Kidney (tissue), 22 donors: Measurements from ENCODE around the gene MTMR11. TPM values are rescaled to one million over a fixed set of nuclear protein-coding genes. Genes with fewer than 3 reads are reported as not detected.

Source experiments
- DNase-seq, 5 donors: peaks; one replicate each; pipeline ENCODE4 v3.0.0-alpha.2; 2013 to 2020
- FAIRE-seq: peaks from 2 replicates; lab custom pipeline; 2012; peaks lifted over from hg19 to GRCh38; lab: Jason Lieb, UNC
- H3K27ac ChIP-seq, 2 donors: one replicate each; pipeline ENCODE4 v1.7.0; 2013; ENCODE audit warnings: low read depth in 2 of 2, low read length in 2 of 2, inconsistent platforms in 1 of 2
- H3K27me3 ChIP-seq: one replicate; pipeline ENCODE4 v1.7.1; 2013; ENCODE audit warnings: low read length, inconsistent platforms; ENCODE audit not compliant: control insufficient read depth, insufficient read depth
- H3K36me3 ChIP-seq, 3 donors: one replicate each; pipeline versions ENCODE4 v1.7.0 to v1.7.1; 2013; ENCODE audit warnings: low read length in 3 of 3, control low read depth in 1 of 3, inconsistent platforms in 1 of 3; ENCODE audit not compliant: insufficient read depth in 3 of 3, control insufficient read depth in 2 of 3
- H3K4me1 ChIP-seq, 3 donors: one replicate each; pipeline versions ENCODE4 v1.7.0 to v1.7.1; 2013; ENCODE audit warnings: low read length in 3 of 3, inconsistent platforms in 1 of 3, low read depth in 1 of 3; ENCODE audit not compliant: control insufficient read depth in 2 of 3, insufficient read depth in 2 of 3
- H3K4me3 ChIP-seq, 3 donors: one replicate each; pipeline versions ENCODE4 v1.7.0 to v1.8.1; 2013; ENCODE audit warnings: low read length in 3 of 3, control low read depth in 1 of 3, inconsistent platforms in 1 of 3
- H3K9ac ChIP-seq, 3 donors: one replicate each; pipeline versions ENCODE4 v1.7.0 to v1.7.1; 2013; ENCODE audit warnings: low read length in 3 of 3, control low read depth in 1 of 3, inconsistent platforms in 1 of 3
- H3K9me3 ChIP-seq, 3 donors: one replicate each; pipeline versions ENCODE4 v1.7.0 to v1.7.1; 2013; ENCODE audit warnings: low read length in 3 of 3, control low read depth in 1 of 3, inconsistent platforms in 1 of 3; ENCODE audit not compliant: control insufficient read depth in 2 of 3, insufficient read depth in 1 of 3
- CTCF ChIP-seq: IDR thresholded peaks from 3 replicates; pipeline ENCODE4 v1.5.1; 2012; ENCODE audit warnings: mild to moderate bottlenecking, moderate library complexity, borderline replicate concordance; ENCODE audit not compliant: insufficient read depth; ENCODE audit errors: extremely low read depth
- intact Hi-C: fragments of 100-400 bp; cut with DNase I; formaldehyde crosslinking; loops from one replicate; pipeline ENCODE4 v1.11.1; 2022
- long read RNA-seq, 10 donors: library from polyadenylated mRNA in 1 of 10; unstranded in 1 of 10; transcript quantifications; one replicate each; pipeline ENCODE4 v2.0.0 and lab custom pipeline, GENCODE V29; 2021 to 2026
- polyA plus RNA-seq: library from polyadenylated mRNA; stranded (reverse); fragments of 350-450 nt; fragmentation: Illumina TruSeq; extraction: RNeasy Lipid Tissue Mini Kit (QIAGEN cat#74804); gene quantifications from one replicate; pipeline ENCODE4 v1.2.3, GENCODE V29; 2014; ENCODE audit warnings: low read depth, low replicate concordance; ENCODE audit not compliant: insufficient read depth
- total RNA-seq: library from RNA; stranded (reverse); fragmentation: NEBNext Ultra II Directional; extraction: Animal tissue kit (Norgen Biotek cat#: 25700); gene quantifications from one replicate; pipeline ENCODE4 v1.2.1, GENCODE V29; 2021
- donor health status: control.
- donor health status: control.
- donor health status: control.
- donor health status: control.
- donor health status: control.
- donor health status: DM: yes; HTN: yes; CAD: no.
- donor health status: Normal renal cell carcinoma (clear cell type).

Gene MTMR11
- total RNA-seq (24.7 TPM), polyA plus RNA-seq (21.6 TPM)
- long read RNA-seq, donor 1, partial matches to known transcripts: 0 of 1 reads
- long read RNA-seq, donor 1, other reads (novel, unspliced or antisense): 0 of 1 reads
- long read RNA-seq, donor 2, partial matches to known transcripts: 0 of 1 reads
- long read RNA-seq, donor 2, other reads (novel, unspliced or antisense): 0 of 1 reads
- long read RNA-seq, donor 3: 0 reads
- long read RNA-seq, donor 4: 0 reads
- long read RNA-seq, donor 5: 0 reads
- long read RNA-seq, donor 6, partial matches to known transcripts: 0 of 1 reads
- long read RNA-seq, donor 6, other reads (novel, unspliced or antisense): 0 of 1 reads
- long read RNA-seq, donor 7, partial matches to known transcripts: 3 of 12 reads
- long read RNA-seq, donor 7, other reads (novel, unspliced or antisense): 4 of 12 reads
- long read RNA-seq, donor 8, partial matches to known transcripts: 0 of 1 reads
- long read RNA-seq, donor 8, other reads (novel, unspliced or antisense): 0 of 1 reads
- long read RNA-seq, donor 9, partial matches to known transcripts: 0 of 2 reads
- long read RNA-seq, donor 9, other reads (novel, unspliced or antisense): 0 of 2 reads
- long read RNA-seq, donor 10, partial matches to known transcripts: 0 of 1 reads
- long read RNA-seq, donor 10, other reads (novel, unspliced or antisense): 0 of 1 reads

- peaks cover 0 to 19% (median 11%) of the 10 kb centered on the region in 3 donors for H3K4me1 ChIP-seq
- intact Hi-C loops: no loop called here
- FAIRE-seq: no peak
- H3K9ac ChIP-seq: peak within 1 kb of the TSS in 2 of 3 donors; percentile 34 to 63
- H3K27ac ChIP-seq: peak within 1 kb of the TSS; percentile 8 to 48
- DNase-seq: peak in 4 of 5 donors; percentile 35 to 83 (median 65)
- H3K27me3 ChIP-seq: no peaks in the 10 kb centered on the region
- no peak for TF ChIP-seq CTCF
- H3K4me3 ChIP-seq: peak within 1 kb of the TSS; percentile 64 to 73 (median 72)
- H3K9me3 ChIP-seq: no peaks in the 10 kb centered on the region
- H3K36me3 ChIP-seq: peaks cover 0 to 14% (median 6%) of the 10 kb centered on the region in 3 donors
These were observed at the start of gene MTMR11 for GRCh38 chr1:149936170-149936991. Gene MTMR11, minus strand, starts transcription at chr1:149936879. Its CDS starts 232 bp downstream, at chr1:149936647.

GRCh38 chr1:149979972-149980540 is 43.4 kb upstream of the MTMR11 start:
- intact Hi-C loops: no loop called here
- Histone ChIP-seq H3K27ac (no peak overlapping the region), H3K9me3 (no peaks in the 10 kb centered on the region), H3K4me3 (no peak overlapping the region), H3K36me3 (peaks cover under 1 to 5% (median 5%) of the 10 kb centered on the region in 3 donors), H3K27me3 (no peaks in the 10 kb centered on the region), H3K4me1 (peaks cover 0 to 33% (median 0%) of the 10 kb centered on the region in 3 donors), H3K9ac (no peak overlapping the region)
- no peak for TF ChIP-seq CTCF
- DNase-seq (no peak), FAIRE-seq (no peak)

GRCh38 chr1:149979245-149979971 is 42.7 kb upstream of the MTMR11 start:
- peaks cover 0 to 30% (median 0%) of the 10 kb centered on the region in 3 donors for H3K4me1 ChIP-seq
- H3K27ac ChIP-seq: no peak overlapping the region
- no peak for TF ChIP-seq CTCF
- H3K9ac ChIP-seq: no peak overlapping the region
- FAIRE-seq: no peak
- no peak overlapping the region for H3K4me3 ChIP-seq
- peaks cover 2 to 8% (median 7%) of the 10 kb centered on the region in 3 donors for H3K36me3 ChIP-seq
- H3K27me3 ChIP-seq: no peaks in the 10 kb centered on the region
- no peak for DNase-seq
- intact Hi-C loops: no loop called here
- H3K9me3 ChIP-seq: no peaks in the 10 kb centered on the region
